Airway epithelial cell (primary cell): ENCODE results near the gene ARHGDIA. TPM values are rescaled to one million over a fixed set of nuclear protein-coding genes. Genes with fewer than 3 reads are reported as not detected.

Source experiments
- total RNA-seq: library from RNA; depleted of rRNA; stranded (reverse); fragments of >200 nt; gene quantifications from 2 replicates; pipeline ENCODE4 v1.2.3, GENCODE V29; 2015

The ARHGDIA gene
- 326 and 351 TPM in 2 replicates for total RNA-seq

DNA sequence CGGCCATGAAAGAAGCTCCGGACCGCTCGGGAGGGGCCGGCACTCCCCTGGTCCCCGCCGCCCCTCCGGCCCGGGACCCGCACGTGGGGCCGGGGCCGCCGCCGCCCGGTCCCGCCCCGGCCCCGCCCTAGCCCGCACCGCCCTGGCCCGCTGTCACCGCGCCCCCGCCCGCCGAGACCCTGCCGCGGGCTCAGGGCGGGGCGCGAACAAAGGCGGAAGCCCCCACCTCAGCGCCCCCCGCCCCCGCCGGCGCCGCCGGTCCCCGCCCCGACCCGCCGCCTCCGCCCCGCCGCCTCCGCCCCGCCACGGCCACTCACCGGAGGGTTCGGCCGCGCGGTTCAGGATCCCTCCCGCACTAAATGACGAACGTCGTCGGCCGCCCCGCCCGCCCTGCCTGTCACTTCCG is at the start of gene ARHGDIA:
TSS of gene ARHGDIA (minus strand) at position 357 of the 406 bp plus-strand sequence. CDS start 1,407 bp downstream, outside the sequence.

DNA sequence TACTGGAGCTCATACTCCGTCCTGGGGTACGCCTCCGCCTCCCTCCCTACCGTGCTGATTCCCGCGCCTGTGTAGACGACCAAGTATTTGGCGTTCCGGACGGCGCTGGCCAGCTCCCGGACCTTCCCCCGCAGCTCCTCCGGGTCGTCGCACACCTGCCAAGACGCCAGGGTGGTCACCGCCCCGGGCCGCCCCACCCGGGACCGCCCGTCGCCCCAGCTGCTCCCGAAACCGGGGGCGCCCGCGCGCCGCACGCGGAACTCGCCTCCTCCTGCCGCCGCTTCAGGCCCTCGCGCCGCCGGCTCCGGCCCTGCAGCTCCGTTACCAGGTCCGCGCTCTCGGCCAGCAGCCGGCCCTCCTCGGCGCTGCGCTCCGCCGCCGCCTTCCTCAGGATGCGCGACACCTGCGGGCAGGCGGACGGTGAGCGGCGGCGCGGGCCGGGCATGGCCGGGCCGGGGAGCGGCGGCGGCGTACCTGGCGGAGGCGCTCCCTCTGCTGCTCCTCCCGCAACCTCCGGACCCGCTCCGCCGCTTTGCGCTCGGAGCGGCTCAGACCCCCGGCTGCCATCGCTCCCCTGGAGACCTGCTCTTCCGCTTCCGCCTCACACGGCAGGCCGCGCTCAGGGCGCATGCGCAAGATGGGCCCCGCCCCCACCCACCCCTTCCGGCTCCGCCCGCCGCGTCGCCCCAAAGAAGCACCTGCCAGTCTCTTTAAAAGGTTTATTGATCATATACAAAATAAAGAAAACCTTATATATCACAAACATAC is 46.6 kb upstream of the ARHGDIA start, which contains the start of gene SIRT7:
TSS of gene SIRT7 (minus strand) at position 612 of the 768 bp plus-strand sequence. CDS start at position 567, 45 bp downstream.

DNA sequence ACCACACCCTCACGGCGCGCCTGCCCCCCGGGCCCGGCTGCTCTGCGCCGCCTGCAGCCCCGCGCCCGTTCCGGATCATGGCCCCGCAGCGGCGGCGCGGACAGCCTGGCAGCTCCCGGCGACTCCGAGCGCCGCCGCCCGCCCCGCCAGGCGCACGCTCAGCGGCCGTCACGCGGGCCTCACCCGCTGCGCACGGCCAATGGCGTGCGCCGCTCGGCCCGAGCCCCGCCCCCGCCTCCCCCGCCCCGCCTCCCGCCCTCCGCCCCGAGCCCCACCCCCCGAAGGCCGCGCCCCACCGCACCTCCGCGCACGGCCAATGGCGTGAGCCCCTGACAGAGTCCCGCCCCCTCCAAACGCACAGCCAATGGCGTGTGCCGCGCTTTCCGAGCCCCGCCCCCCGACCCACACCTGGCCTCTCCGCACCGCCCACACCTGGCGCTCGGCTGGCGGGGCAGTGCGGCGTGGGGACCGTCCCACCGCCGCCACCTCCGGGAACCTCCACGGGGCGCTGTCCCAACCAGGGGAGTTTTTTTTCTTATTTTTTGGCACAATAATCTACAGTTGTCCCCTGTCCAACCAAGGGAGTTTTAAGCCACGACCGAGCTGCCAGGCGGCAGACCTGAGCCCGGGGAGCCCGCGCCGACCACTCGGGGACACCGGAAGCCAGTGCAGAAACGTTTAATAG is 40.3 kb upstream of the ARHGDIA start, which contains the start of gene PCYT2:
TSS of gene PCYT2 (minus strand) at position 123 of the 685 bp plus-strand sequence. CDS start at position 79, 44 bp downstream.

DNA sequence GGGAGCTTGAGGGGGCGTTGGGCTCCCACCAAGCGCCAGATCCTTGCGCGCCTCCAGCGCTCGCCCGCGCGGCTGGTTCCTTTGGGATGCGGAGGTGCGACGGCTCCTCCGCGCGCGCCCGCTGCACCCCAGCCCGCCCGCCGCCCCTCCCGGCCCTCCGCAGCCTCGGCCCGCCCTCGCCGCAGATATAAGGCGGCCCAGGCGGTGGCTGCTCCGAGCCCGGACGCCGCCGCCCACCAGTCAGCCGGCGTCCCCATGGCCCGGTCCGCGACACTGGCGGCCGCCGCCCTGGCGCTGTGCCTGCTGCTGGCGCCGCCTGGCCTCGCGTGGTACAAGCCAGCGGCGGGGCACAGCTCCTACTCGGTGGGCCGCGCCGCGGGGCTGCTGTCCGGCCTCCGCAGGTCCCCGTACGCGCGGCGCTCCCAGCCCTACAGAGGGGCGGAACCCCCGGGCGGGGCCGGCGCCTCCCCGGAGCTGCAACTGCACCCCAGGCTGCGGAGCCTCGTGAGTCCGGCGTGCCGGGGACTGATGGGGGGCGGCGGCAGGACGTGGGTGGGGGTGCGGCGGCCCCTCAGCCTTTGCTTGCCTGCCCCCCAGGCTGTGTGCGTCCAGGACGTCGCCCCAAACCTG is 31.0 kb upstream of the ARHGDIA start, which contains the start of gene NPB:
TSS of gene NPB (plus strand) at position 216 of the 630 bp plus-strand sequence. CDS start at position 256, 40 bp downstream.

DNA sequence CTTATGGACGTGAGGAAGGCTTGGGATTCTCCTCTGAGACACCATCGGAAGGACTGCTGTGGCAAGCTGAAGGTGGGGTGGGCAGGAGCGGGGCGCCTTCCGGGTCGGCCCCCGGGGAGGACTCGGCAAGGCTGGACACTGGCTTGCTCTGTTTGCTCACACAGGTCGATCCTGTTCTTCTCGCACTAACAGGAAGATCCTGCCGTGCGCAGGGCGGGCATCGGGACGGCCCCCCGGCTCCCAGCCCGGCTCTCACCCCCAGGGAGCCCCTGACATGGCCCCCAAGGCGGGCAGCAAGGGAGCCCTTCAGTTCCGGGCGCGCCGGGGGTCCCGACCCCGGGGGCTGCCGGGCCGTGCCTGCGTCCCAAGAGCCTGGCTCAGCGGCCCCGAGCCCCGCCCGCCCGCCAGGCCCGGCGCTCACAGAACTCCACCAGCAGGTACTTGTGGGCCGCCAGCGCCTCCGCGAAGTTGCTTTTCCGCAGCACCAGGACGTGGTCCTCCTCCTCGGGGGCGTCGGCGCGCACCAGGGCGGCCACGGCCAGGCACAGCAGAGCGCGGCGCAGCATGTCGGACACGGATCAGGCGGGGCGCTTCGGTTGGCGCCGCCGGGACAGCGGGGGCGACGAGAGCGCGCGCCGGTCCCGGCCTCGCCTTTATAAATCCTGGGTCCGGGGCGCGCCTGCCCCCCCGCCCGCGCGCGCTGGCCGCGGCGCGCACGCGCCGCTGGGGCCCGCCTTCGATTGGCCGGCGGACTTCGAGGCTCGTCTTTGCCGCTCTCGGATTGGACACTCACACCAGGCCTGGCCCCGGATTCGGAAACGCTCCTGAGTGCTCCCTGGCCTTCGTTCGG is 11.0 kb downstream of the ARHGDIA start, which contains the start of gene P4HB:
TSS of gene P4HB (minus strand) at position 630 of the 850 bp plus-strand sequence. CDS start at position 566, 64 bp downstream.

DNA sequence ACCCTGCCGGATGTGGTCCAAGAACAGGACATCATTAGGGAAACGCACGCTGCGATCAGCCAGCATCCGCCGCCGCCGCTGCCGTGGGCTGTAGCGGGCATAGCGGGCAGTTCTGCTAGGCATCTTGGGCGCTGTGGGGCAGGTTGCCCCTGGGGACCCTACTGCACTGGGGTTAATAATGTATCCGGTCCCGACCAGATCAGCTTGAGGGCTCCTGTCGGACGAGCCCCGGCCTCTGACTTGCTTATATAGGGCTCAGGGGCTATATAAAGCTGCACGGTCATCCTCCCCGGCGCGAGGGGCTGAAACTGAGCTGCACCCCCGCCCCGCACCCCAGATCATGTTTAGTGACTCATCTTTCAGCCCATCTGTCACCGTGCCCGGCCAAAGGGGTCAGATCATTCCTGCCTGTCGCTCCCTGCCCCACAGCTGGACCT is 36.3 kb downstream of the ARHGDIA start, which contains the start of gene PPP1R27:
TSS of gene PPP1R27 (minus strand) at position 220 of the 437 bp plus-strand sequence. CDS start at position 123, 97 bp downstream.

DNA sequence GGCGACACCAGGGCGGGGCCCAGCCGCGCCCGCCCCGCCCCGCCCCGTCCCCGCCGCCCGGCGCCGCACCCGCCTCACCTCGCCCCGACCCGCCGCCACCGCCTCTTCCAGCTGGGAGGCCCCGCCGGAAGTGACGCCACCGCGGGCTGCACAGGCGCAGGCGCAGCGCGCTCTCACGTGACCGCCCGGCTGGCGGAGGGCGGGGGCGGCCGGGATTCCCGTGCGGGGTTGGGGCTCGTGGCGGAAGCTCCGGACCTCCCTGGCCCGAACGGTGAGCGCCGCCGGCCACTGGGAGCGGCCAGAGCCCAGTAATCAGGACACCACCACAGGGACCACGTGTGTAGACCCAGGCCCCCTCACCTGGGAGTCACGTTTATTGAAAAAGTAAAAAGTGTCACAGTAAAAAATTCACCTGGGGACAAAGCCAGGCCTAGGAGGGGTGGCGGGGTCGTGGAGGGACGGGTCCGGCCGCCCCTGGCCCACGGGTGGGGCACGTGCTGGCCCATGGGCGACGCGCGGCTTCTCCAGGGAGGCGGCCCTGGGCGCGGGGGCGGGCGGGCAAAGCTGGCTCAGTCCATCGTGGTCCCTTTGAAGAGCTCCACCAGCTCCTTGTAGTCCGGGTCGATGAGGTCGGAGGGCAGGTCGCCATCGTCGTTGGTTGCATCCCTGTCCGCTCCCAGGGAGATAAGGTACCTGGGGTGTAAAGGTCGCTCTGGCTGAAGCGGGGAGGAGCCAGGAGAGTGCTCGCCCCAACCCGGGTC is 37.8 kb downstream of the ARHGDIA start, which contains the start of gene MCRIP1:
TSS of gene MCRIP1 (minus strand) at position 132 of the 761 bp plus-strand sequence. CDS start 8,785 bp downstream, outside the sequence.

Other genes starting within 250 kb of the ARHGDIA start
- gene NPLOC4, start 234.2 kb downstream of the ARHGDIA start, total RNA-seq = 45.6 and 57.5 TPM in 2 replicates
- gene TSPAN10, start 234.1 kb downstream of the ARHGDIA start, total RNA-seq = 0.63 and 0.74 TPM in 2 replicates
- gene PDE6G, start 214.8 kb downstream of the ARHGDIA start, total RNA-seq = 1.4 TPM in 1 of 2 replicates, not detected in the other
- 27.8 and 34.8 TPM in 2 replicates for gene OXLD1, start 204.7 kb downstream of the ARHGDIA start, total RNA-seq
- gene CCDC137, start 204.6 kb downstream of the ARHGDIA start, total RNA-seq = 23.0 and 27.5 TPM in 2 replicates
- gene ARL16, start 187.5 kb downstream of the ARHGDIA start, total RNA-seq = 45.1 and 45.5 TPM in 2 replicates
- 79.4 and 92.7 TPM in 2 replicates for gene HGS, start 187.3 kb downstream of the ARHGDIA start, total RNA-seq
- 136 and 143 TPM in 2 replicates for gene MRPL12, start 168.0 kb downstream of the ARHGDIA start, total RNA-seq
- 56.4 and 66.7 TPM in 2 replicates for gene SLC25A10, start 159.1 kb downstream of the ARHGDIA start, total RNA-seq
- not detected in 2 replicates for gene GCGR, start 67.2 kb downstream of the ARHGDIA start, total RNA-seq
- 34.9 and 50.1 TPM in 2 replicates for gene MCRIP1, start 38.0 kb downstream of the ARHGDIA start, total RNA-seq
- gene PPP1R27, start 36.3 kb downstream of the ARHGDIA start, total RNA-seq = not detected in 2 replicates
- 1,284 and 1,865 TPM in 2 replicates for gene P4HB, start 10.8 kb downstream of the ARHGDIA start, total RNA-seq
- gene ALYREF, start 20.2 kb upstream of the ARHGDIA start, total RNA-seq = 184 and 208 TPM in 2 replicates
- 235 and 300 TPM in 2 replicates for gene ANAPC11, start 20.4 kb upstream of the ARHGDIA start, total RNA-seq
- gene NPB, start 30.9 kb upstream of the ARHGDIA start, total RNA-seq = 3.0 TPM in 1 of 2 replicates, not detected in the other
- gene PCYT2, start 40.1 kb upstream of the ARHGDIA start, total RNA-seq = 50.9 and 54.8 TPM in 2 replicates
- 32.9 and 35.1 TPM in 2 replicates for gene SIRT7, start 46.8 kb upstream of the ARHGDIA start, total RNA-seq
- 9.5 and 12.1 TPM in 2 replicates for gene MAFG, start 56.4 kb upstream of the ARHGDIA start, total RNA-seq
- 55.8 and 60.5 TPM in 2 replicates for gene PYCR1, start 66.0 kb upstream of the ARHGDIA start, total RNA-seq
- not detected in 2 replicates for gene MYADML2, start 75.9 kb upstream of the ARHGDIA start, total RNA-seq
- not detected in 2 replicates for gene NOTUM, start 89.8 kb upstream of the ARHGDIA start, total RNA-seq
- gene ASPSCR1, start 106.3 kb upstream of the ARHGDIA start, total RNA-seq = 6.9 and 12.5 TPM in 2 replicates
- 123 and 162 TPM in 2 replicates for gene CENPX, start 151.5 kb upstream of the ARHGDIA start, total RNA-seq
- 16.3 and 21.5 TPM in 2 replicates for gene LRRC45, start 152.0 kb upstream of the ARHGDIA start, total RNA-seq
- gene RAC3, start 160.3 kb upstream of the ARHGDIA start, total RNA-seq = 53.3 and 75.5 TPM in 2 replicates
- gene DCXR, start 166.4 kb upstream of the ARHGDIA start, total RNA-seq = 161 and 191 TPM in 2 replicates
- gene RFNG, start 180.5 kb upstream of the ARHGDIA start, total RNA-seq = 37.6 and 38.2 TPM in 2 replicates
- 115 and 136 TPM in 2 replicates for gene GPS1, start 180.6 kb upstream of the ARHGDIA start, total RNA-seq
- gene DUS1L, start 194.5 kb upstream of the ARHGDIA start, total RNA-seq = 76.2 and 82.9 TPM in 2 replicates
- gene FASN, start 226.9 kb upstream of the ARHGDIA start, total RNA-seq = 474 and 632 TPM in 2 replicates